Ovary (tissue), 3 donors: ENCODE results near the gene CBY2.

Experiments
- EP300 ChIP-seq: sonication (generic); formaldehyde crosslinking; IDR thresholded peaks from one replicate; pipeline ENCODE4 v1.6.1; 2017; ENCODE audit warnings: antibody characterized with exemption
- TF ChIP-seq, protein P1 (sequence below), 3 donors: fragments of 450-650 bp in 2 of 3; fragments of 200-600 bp in 1 of 3; IDR thresholded peaks; one replicate each; pipeline versions ENCODE4 v1.5.1 to v1.8.0; 2016 to 2022; ENCODE audit warnings: antibody characterized with exemption in 3 of 3, mild to moderate bottlenecking in 1 of 3
- donor health status: DM: no; HTN: no; CAD: no.

DNA sequence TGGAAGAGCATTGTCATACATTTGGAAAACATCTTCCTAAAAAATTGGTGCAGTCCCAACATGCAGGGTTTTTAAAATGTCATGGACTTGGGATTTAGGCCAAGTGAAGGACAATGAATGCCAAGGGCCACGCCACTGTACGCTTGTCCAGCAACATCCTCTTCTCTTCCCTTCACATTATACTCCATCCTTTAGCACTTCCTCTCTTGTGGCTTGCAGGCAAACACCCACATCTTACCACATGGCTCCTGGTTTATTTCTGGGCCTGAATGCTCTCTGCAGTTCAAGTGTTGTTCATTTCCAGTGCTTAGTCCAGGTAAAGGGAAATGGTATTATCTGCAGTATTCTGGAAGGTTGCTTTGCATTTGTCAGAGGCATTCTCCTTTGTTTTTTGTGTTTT, 45.0 kb downstream of the CBY2 start:
- TF ChIP-seq, protein P1, sequence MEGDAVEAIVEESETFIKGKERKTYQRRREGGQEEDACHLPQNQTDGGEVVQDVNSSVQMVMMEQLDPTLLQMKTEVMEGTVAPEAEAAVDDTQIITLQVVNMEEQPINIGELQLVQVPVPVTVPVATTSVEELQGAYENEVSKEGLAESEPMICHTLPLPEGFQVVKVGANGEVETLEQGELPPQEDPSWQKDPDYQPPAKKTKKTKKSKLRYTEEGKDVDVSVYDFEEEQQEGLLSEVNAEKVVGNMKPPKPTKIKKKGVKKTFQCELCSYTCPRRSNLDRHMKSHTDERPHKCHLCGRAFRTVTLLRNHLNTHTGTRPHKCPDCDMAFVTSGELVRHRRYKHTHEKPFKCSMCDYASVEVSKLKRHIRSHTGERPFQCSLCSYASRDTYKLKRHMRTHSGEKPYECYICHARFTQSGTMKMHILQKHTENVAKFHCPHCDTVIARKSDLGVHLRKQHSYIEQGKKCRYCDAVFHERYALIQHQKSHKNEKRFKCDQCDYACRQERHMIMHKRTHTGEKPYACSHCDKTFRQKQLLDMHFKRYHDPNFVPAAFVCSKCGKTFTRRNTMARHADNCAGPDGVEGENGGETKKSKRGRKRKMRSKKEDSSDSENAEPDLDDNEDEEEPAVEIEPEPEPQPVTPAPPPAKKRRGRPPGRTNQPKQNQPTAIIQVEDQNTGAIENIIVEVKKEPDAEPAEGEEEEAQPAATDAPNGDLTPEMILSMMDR (IDR thresholded peaks at IDR 0.05) = no peak
- no peak for TF ChIP-seq EP300
